Calu3 (cell line): ENCODE measurements around the gene UBE2Q2. TPM values are rescaled to one million over a fixed set of nuclear protein-coding genes. Genes with fewer than 3 reads are reported as not detected.

Source experiments
- BruUV-seq: library from RNA; stranded (reverse); fragments of 400-500 nt; replicated peaks from 2 replicates; lab custom pipeline; 2021; lab: Mats Ljungman, UMichigan
- CTCF ChIA-PET: fragments of 300-600 bp; sonication (Branson Sonifier 250); formaldehyde crosslinking; loops from one replicate; lab custom pipeline; 2022; ENCODE audit warnings: antibody characterized with exemption; lab: Charles Lee
- DNase-seq: peaks from one replicate; pipeline ENCODE4 v3.0.0; 2022
- H3K27ac Mint-ChIP-seq: one replicate; pipeline ENCODE4 v1.8.0; 2022; ENCODE audit warnings: mixed read lengths; ENCODE audit not compliant: unreplicated experiment
- H3K27me3 Mint-ChIP-seq: one replicate; pipeline ENCODE4 v1.8.0; 2022; ENCODE audit warnings: mixed read lengths; ENCODE audit not compliant: unreplicated experiment
- H3K36me3 Mint-ChIP-seq: one replicate; pipeline ENCODE4 v1.8.0; 2022; ENCODE audit warnings: mild to moderate bottlenecking, moderate library complexity, mixed read lengths; ENCODE audit not compliant: insufficient read depth, unreplicated experiment
- H3K4me1 Mint-ChIP-seq: one replicate; pipeline ENCODE4 v1.8.0; 2022; ENCODE audit warnings: mild to moderate bottlenecking, low read depth, mixed read lengths; ENCODE audit not compliant: unreplicated experiment
- H3K4me3 Mint-ChIP-seq: one replicate; pipeline ENCODE4 v1.8.0; 2022; ENCODE audit warnings: mild to moderate bottlenecking, low read depth, moderate library complexity, mixed read lengths; ENCODE audit not compliant: unreplicated experiment
- H3K9me3 Mint-ChIP-seq: one replicate; pipeline ENCODE4 v1.8.0; 2022; ENCODE audit warnings: low read depth, mixed read lengths; ENCODE audit not compliant: unreplicated experiment
- intact Hi-C: fragments of 100-400 bp; cut with micrococcal nuclease; formaldehyde crosslinking; loops from one replicate; pipeline ENCODE4 v1.10.0; 2022; ENCODE audit not compliant: unreplicated experiment
- total RNA-seq: library from RNA; stranded (reverse); gene quantifications from 2 replicates; pipeline ENCODE4 v1.2.3, GENCODE V29; 2022
- TF ChIP-seq, protein P1 (sequence below): fragments of 200-600 bp; IDR thresholded peaks from one replicate; pipeline ENCODE4 v1.8.0; 2022; ENCODE audit warnings: antibody characterized with exemption; ENCODE audit not compliant: unreplicated experiment

Gene UBE2Q2
- total RNA-seq, 1 experiment from 2014 or later = 34.7 TPM

DNA sequence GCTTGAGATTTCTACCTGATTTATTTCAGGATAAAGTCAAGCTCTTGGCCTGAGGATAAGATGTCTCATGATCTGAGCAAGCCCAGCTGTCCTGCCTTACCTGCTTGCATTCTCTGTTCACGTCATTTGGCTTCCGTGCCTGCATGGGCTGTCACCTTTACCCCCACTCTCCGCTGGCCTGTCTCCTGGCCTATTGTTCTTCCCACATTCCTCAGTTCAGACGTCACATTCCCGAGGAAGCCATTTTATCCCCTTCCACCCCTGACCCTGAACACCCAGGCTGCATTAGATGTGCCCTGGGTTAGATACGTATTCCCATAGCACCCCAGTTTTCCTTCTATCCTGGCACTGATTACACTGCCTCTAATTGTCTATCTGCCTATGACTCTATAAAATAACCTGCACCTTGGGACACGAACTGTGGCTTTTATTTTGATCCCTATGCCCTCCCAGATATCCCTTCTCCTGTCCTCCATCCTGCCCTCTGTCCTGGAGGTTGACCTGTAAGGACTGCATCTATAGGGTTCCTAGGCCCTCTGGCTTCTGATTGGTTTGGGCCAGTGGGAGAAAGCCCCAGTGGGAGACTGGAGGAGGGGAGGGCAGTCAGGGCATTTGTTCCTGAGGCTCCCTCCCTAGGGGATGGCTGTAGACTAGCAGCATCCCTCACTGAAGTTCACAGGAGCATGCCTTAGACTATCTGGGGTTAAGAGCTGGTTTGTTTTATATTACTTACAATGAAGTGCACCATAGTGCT lies 19.2 kb upstream of the UBE2Q2 start:
- no peaks in the 10 kb centered on the region for H3K36me3 Mint-ChIP-seq
- H3K27ac Mint-ChIP-seq = no peak overlapping the region
- intact Hi-C loops = no loop called here
- no peaks in the 10 kb centered on the region for H3K9me3 Mint-ChIP-seq
- CTCF ChIA-PET = no interaction called here
- H3K27me3 Mint-ChIP-seq = no peaks in the 10 kb centered on the region
- DNase-seq = no peak
- H3K4me1 Mint-ChIP-seq = peaks cover 9% of the 10 kb centered on the region
- BruUV-seq = no TSS peak
- TF ChIP-seq, protein P1, sequence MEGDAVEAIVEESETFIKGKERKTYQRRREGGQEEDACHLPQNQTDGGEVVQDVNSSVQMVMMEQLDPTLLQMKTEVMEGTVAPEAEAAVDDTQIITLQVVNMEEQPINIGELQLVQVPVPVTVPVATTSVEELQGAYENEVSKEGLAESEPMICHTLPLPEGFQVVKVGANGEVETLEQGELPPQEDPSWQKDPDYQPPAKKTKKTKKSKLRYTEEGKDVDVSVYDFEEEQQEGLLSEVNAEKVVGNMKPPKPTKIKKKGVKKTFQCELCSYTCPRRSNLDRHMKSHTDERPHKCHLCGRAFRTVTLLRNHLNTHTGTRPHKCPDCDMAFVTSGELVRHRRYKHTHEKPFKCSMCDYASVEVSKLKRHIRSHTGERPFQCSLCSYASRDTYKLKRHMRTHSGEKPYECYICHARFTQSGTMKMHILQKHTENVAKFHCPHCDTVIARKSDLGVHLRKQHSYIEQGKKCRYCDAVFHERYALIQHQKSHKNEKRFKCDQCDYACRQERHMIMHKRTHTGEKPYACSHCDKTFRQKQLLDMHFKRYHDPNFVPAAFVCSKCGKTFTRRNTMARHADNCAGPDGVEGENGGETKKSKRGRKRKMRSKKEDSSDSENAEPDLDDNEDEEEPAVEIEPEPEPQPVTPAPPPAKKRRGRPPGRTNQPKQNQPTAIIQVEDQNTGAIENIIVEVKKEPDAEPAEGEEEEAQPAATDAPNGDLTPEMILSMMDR = no peak
- H3K4me3 Mint-ChIP-seq = no peak overlapping the region

DNA sequence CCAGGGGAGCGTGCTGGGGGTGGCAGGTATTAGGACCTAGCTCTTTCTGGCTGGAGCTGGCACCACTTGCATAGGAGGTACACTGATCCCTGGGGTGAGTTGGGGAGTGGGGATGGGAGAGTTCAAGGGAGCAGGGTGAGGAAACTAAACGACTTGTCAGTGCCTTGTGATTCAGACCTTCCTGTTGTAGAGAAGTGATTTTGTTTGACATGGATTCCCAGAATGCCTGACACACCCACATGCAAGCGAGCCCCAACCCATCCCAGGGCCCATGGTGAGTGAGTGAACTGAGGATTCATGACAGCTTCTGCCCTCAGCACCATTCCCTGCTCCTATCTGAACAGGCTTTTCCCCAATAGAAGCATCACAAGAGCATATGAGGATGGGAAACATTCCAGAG lies 15.6 kb upstream of the UBE2Q2 start:
- H3K4me3 Mint-ChIP-seq = no peak overlapping the region
- intact Hi-C loops = no loop called here
- H3K9me3 Mint-ChIP-seq = no peaks in the 10 kb centered on the region
- no peak for DNase-seq
- no peaks in the 10 kb centered on the region for H3K36me3 Mint-ChIP-seq
- H3K27ac Mint-ChIP-seq = no peak overlapping the region
- CTCF ChIA-PET = interaction anchor here (0.5 to 1.8 kb wide), 2 partner anchors 18 to 1174 kb away, joined by 3 to 4 read pairs; no protein-coding TSS in a partner anchor
- no TSS peak for BruUV-seq
- TF ChIP-seq, protein P1 = no peak
- H3K27me3 Mint-ChIP-seq = no peaks in the 10 kb centered on the region
- peaks cover 9% of the 10 kb centered on the region for H3K4me1 Mint-ChIP-seq

DNA sequence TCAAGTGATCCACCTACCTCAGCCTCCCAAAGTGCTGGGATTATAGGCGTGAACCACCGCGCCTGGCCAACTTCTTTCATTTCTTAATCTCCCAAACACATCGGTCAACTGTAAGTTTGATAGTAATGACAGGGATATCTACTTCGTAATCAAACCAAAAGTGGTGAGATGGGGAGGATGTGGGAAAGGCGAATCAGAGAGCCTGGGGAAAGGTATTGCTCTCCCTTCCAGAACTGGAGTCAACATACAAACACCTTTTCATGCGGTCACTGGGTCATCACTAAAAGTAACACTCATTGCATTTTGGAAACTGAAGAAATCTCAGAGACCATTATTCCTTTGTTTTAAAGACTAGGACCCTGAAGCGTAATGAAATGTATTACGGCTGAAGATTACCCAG lies 14.8 kb upstream of the UBE2Q2 start:
- no peak overlapping the region for H3K27ac Mint-ChIP-seq
- TF ChIP-seq, protein P1 = no peak
- H3K9me3 Mint-ChIP-seq = no peaks in the 10 kb centered on the region
- BruUV-seq = no TSS peak
- no peak for DNase-seq
- H3K27me3 Mint-ChIP-seq = no peaks in the 10 kb centered on the region
- no peak overlapping the region for H3K4me3 Mint-ChIP-seq
- CTCF ChIA-PET = no interaction called here
- peaks cover 9% of the 10 kb centered on the region for H3K4me1 Mint-ChIP-seq
- no peaks in the 10 kb centered on the region for H3K36me3 Mint-ChIP-seq
- intact Hi-C loops = no loop called here

DNA sequence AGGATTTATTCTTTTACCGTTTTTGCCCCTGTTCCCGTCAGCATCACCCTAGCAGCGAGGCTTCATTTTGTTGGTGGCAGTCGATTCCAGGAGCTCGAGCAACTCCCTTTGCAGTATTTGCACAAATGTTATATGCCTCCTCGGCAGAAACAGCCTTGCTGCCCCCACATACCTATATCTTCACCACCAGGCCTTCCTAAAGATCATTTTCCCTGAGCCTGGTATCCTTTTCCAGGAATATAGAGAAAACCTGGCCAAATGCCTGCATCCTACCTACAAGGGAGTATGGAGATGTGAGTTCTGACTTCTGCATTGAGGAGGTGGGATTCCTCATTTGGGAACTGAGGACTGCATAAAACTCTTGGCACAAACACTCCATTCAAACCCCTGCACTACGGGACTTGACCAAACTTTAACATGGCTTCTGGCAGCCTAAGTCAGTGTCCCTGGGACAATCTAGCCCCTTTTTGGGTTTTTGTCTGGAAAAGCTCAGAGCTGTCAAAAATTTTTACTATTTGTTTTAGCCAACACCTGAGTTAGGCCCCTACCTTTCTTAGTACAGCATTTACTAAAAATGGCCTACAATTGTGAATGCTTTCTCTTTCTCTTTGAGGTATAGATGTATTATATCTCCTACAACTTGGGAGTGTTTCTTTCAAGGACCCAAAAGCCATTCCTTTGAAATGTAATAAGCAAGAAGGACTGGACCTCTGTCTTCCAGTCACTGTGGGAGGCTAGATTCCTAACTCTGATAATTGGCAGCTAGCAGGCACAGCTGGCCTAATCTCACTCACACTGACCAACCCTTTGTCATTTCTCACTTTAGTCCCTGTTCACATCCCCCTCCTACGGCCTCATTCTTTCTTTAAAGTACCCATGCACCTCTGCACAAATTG lies 12.1 kb upstream of the UBE2Q2 start:
- intact Hi-C loops = no loop called here
- CTCF ChIA-PET = interaction anchor here (0.7 to 1.0 kb wide), 2 partner anchors 20 to 319 kb away, joined by 3 read pairs; no protein-coding TSS in a partner anchor
- Mint-ChIP-seq H3K36me3 (no peaks in the 10 kb centered on the region), H3K9me3 (no peaks in the 10 kb centered on the region), H3K4me1 (no peaks in the 10 kb centered on the region), H3K27me3 (no peaks in the 10 kb centered on the region), H3K4me3 (no peak overlapping the region), H3K27ac (no peak overlapping the region)
- TF ChIP-seq, protein P1 = no peak
- no peak for DNase-seq
- BruUV-seq = no TSS peak
